SJCRH30 (cell line): ENCODE results near the gene FAM120B. TPM values are rescaled to one million over a fixed set of nuclear protein-coding genes. Genes with fewer than 3 reads are reported as not detected.

Experiments used
- DNase-seq, 2 experiments: peaks; one replicate each; pipeline ENCODE4 v3.0.0-alpha.2; 2015 to 2020
- H3K27ac ChIP-seq: fragments of 250-450 bp; sonication (Bioruptor Pico); 2 replicates; pipeline ENCODE4 v1.5.1; 2020; ENCODE audit warnings: mild to moderate bottlenecking, moderate library complexity
- H3K27me3 ChIP-seq: fragments of 250-450 bp; sonication (Bioruptor Pico); 2 replicates; pipeline ENCODE4 v1.5.1; 2020; ENCODE audit warnings: mild to moderate bottlenecking, moderate library complexity
- H3K36me3 ChIP-seq: fragments of 250-450 bp; sonication (Bioruptor Pico); 2 replicates; pipeline ENCODE4 v1.5.1; 2020; ENCODE audit warnings: mild to moderate bottlenecking, moderate library complexity
- H3K4me1 ChIP-seq: fragments of 250-450 bp; sonication (Bioruptor Pico); 2 replicates; pipeline ENCODE4 v1.5.1; 2020; ENCODE audit warnings: mild to moderate bottlenecking, moderate library complexity
- H3K4me3 ChIP-seq: fragments of 250-450 bp; sonication (Bioruptor Pico); 2 replicates; pipeline ENCODE4 v1.5.1; 2020; ENCODE audit warnings: mild to moderate bottlenecking, moderate library complexity
- H3K9me3 ChIP-seq: fragments of 250-450 bp; sonication (Bioruptor Pico); replicated peaks from 2 replicates; pipeline ENCODE4 v1.5.1; 2020; ENCODE audit warnings: mild to moderate bottlenecking, moderate library complexity
- total RNA-seq: library from RNA; depleted of rRNA; stranded (reverse); fragments of >200 nt; shearing (Covaris generic); gene quantifications from 2 replicates; pipeline ENCODE4 v1.2.3, GENCODE V29; 2014

The FAM120B gene
- total RNA-seq, 1 experiment from 2014 or later: 21.4 TPM

- Histone ChIP-seq H3K4me1 (peaks cover 10% of the 10 kb centered on the region), H3K9me3 (no peaks in the 10 kb centered on the region), H3K4me3 (no peak overlapping the region; the same call in 1 of the 2 replicates), H3K27ac (no peak overlapping the region), H3K36me3 (peaks cover 16% of the 10 kb centered on the region; the same call in 1 of the 2 replicates), H3K27me3 (no peaks in the 10 kb centered on the region)
- DNase-seq: no peak
Measured at GRCh38 chr6:170279426-170279825, 27.1 kb upstream of the FAM120B start.

GRCh38 chr6:170279977-170280688, 26.4 kb upstream of the FAM120B start:
- peaks cover 10% of the 10 kb centered on the region for H3K4me1 ChIP-seq
- H3K9me3 ChIP-seq: no peaks in the 10 kb centered on the region
- H3K36me3 ChIP-seq: peaks cover 19% of the 10 kb centered on the region; the same call in 1 of the 2 replicates
- no peaks in the 10 kb centered on the region for H3K27me3 ChIP-seq
- DNase-seq: peak; percentile 78 to 82
- peak overlapping the region; percentile 66 for H3K27ac ChIP-seq
- H3K4me3 ChIP-seq: peak overlapping the region; percentile 55

- Histone ChIP-seq H3K9me3 (no peaks in the 10 kb centered on the region), H3K27me3 (no peaks in the 10 kb centered on the region), H3K4me3 (peak overlapping the region; percentile 55), H3K4me1 (peaks cover 10% of the 10 kb centered on the region), H3K36me3 (peaks cover 19% of the 10 kb centered on the region; the same call in 1 of the 2 replicates), H3K27ac (no peak overlapping the region; the same call in 1 of the 2 replicates)
- no peak for DNase-seq
Measured at GRCh38 chr6:170280689-170281045, 25.9 kb upstream of the FAM120B start.

GRCh38 chr6:170281331-170282292, 24.9 kb upstream of the FAM120B start:
- H3K4me1 ChIP-seq: peaks cover 10% of the 10 kb centered on the region
- H3K9me3 ChIP-seq: no peaks in the 10 kb centered on the region
- no peaks in the 10 kb centered on the region for H3K27me3 ChIP-seq
- H3K36me3 ChIP-seq: peaks cover 19% of the 10 kb centered on the region; the same call in 1 of the 2 replicates
- no peak for DNase-seq
- H3K4me3 ChIP-seq: no peak overlapping the region
- H3K27ac ChIP-seq: no peak overlapping the region

GRCh38 chr6:170282512-170283158, 23.9 kb upstream of the FAM120B start:
- DNase-seq: no peak

GRCh38 chr6:170283212-170284081, 23.1 kb upstream of the FAM120B start:
- H3K27ac ChIP-seq: no peak overlapping the region
- H3K36me3 ChIP-seq: peaks cover 19% of the 10 kb centered on the region; the same call in 1 of the 2 replicates
- no peaks in the 10 kb centered on the region for H3K27me3 ChIP-seq
- DNase-seq: no peak
- H3K4me3 ChIP-seq: no peak overlapping the region
- H3K9me3 ChIP-seq: no peaks in the 10 kb centered on the region
- H3K4me1 ChIP-seq: peaks cover 17% of the 10 kb centered on the region

More at GRCh38 chr6:170282512-170283158, 23.9 kb upstream of the FAM120B start:
- Histone ChIP-seq H3K4me3 (no peak overlapping the region), H3K27ac (no peak overlapping the region), H3K27me3 (no peaks in the 10 kb centered on the region), H3K4me1 (peaks cover 17% of the 10 kb centered on the region), H3K36me3 (peaks cover 19% of the 10 kb centered on the region; the same call in 1 of the 2 replicates), H3K9me3 (no peaks in the 10 kb centered on the region)

- peaks cover 14% of the 10 kb centered on the region for H3K4me1 ChIP-seq
- H3K36me3 ChIP-seq: peaks cover 19% of the 10 kb centered on the region; the same call in 1 of the 2 replicates
- H3K9me3 ChIP-seq: no peaks in the 10 kb centered on the region
Measured at GRCh38 chr6:170284126-170284773, 22.3 kb upstream of the FAM120B start.

GRCh38 chr6:170284866-170285469, 21.6 kb upstream of the FAM120B start:
- H3K4me3 ChIP-seq: no peak overlapping the region
- H3K27me3 ChIP-seq: no peaks in the 10 kb centered on the region
- H3K9me3 ChIP-seq: no peaks in the 10 kb centered on the region
- DNase-seq: no peak
- H3K36me3 ChIP-seq: peaks cover 19% of the 10 kb centered on the region; the same call in 1 of the 2 replicates
- no peak overlapping the region for H3K27ac ChIP-seq
- peaks cover 8% of the 10 kb centered on the region for H3K4me1 ChIP-seq

More at GRCh38 chr6:170284126-170284773, 22.3 kb upstream of the FAM120B start:
- no peaks in the 10 kb centered on the region for H3K27me3 ChIP-seq
- DNase-seq: no peak
- no peak overlapping the region for H3K4me3 ChIP-seq
- H3K27ac ChIP-seq: no peak overlapping the region

- H3K9me3 ChIP-seq: no peaks in the 10 kb centered on the region
- peaks cover 8% of the 10 kb centered on the region for H3K4me1 ChIP-seq
- H3K36me3 ChIP-seq: peaks cover 19% of the 10 kb centered on the region; the same call in 1 of the 2 replicates
- no peaks in the 10 kb centered on the region for H3K27me3 ChIP-seq
- H3K27ac ChIP-seq: peak overlapping the region; percentile 91
- DNase-seq: no peak
- peak overlapping the region; percentile 58 for H3K4me3 ChIP-seq
Measured at GRCh38 chr6:170285482-170285881, 21.1 kb upstream of the FAM120B start.

- Histone ChIP-seq H3K4me3 (peak overlapping the region; percentile 58), H3K27ac (peak overlapping the region; percentile 91), H3K27me3 (no peaks in the 10 kb centered on the region; the same call in 1 of the 2 replicates), H3K9me3 (no peaks in the 10 kb centered on the region), H3K36me3 (peaks cover 19% of the 10 kb centered on the region; the same call in 1 of the 2 replicates), H3K4me1 (peaks cover 8% of the 10 kb centered on the region)
- peak; percentile 97 to 98 for DNase-seq
Measured at GRCh38 chr6:170286246-170286933, 20.2 kb upstream of the FAM120B start.

GRCh38 chr6:170286934-170287265, 19.7 kb upstream of the FAM120B start:
- peaks cover 2% of the 10 kb centered on the region; the same call in 1 of the 2 replicates for H3K27me3 ChIP-seq
- H3K4me1 ChIP-seq: peaks cover 8% of the 10 kb centered on the region
- peak overlapping the region; percentile 58 for H3K4me3 ChIP-seq
- H3K27ac ChIP-seq: peak overlapping the region; percentile 91
- H3K9me3 ChIP-seq: no peaks in the 10 kb centered on the region
- H3K36me3 ChIP-seq: peaks cover 17% of the 10 kb centered on the region; the same call in 1 of the 2 replicates
- DNase-seq: no peak

GRCh38 chr6:170287371-170287876, 19.1 kb upstream of the FAM120B start:
- peaks cover 12% of the 10 kb centered on the region; the same call in 1 of the 2 replicates for H3K36me3 ChIP-seq

More at GRCh38 chr6:170287371-170287876, 19.1 kb upstream of the FAM120B start:
- H3K4me3 ChIP-seq: peak overlapping the region; percentile 58; the same call in 1 of the 2 replicates
- peaks cover 13% of the 10 kb centered on the region for H3K4me1 ChIP-seq
- peak overlapping the region; percentile 91 for H3K27ac ChIP-seq
- DNase-seq: no peak
- H3K9me3 ChIP-seq: no peaks in the 10 kb centered on the region
- H3K27me3 ChIP-seq: peaks cover 8% of the 10 kb centered on the region; the same call in 1 of the 2 replicates
